Neutrophil (primary cell): Measurements from ENCODE around the gene TSPAN16.

Source experiments
- H3K27ac ChIP-seq: fragments of 200-600 bp; sonication (generic); 2 replicates; pipeline ENCODE4 v1.5.1; 2016; ENCODE audit warnings: mild to moderate bottlenecking, moderate library complexity
- H3K27me3 ChIP-seq: fragments of 200-600 bp; sonication (generic); 2 replicates; pipeline ENCODE4 v1.6.0; 2016; ENCODE audit warnings: mild to moderate bottlenecking
- H3K36me3 ChIP-seq: fragments of 200-600 bp; sonication (generic); 2 replicates; pipeline ENCODE4 v1.5.1; 2017
- H3K4me1 ChIP-seq, 2 experiments: fragments of 200-600 bp in 1 of 2; sonication (generic) in 1 of 2; 1 replicate in 1 of 2; 2 replicates in 1 of 2; pipeline versions ENCODE4 v1.5.1 to v1.6.1; 2013 to 2016; ENCODE audit warnings: low read depth in 1 of 2, low read length in 1 of 2, mild to moderate bottlenecking in 1 of 2, moderate library complexity in 1 of 2; ENCODE audit not compliant: control insufficient read depth in 1 of 2, insufficient read depth in 1 of 2
- H3K4me3 ChIP-seq, 2 experiments: fragments of 200-600 bp in 1 of 2; sonication (generic) in 1 of 2; 1 replicate in 1 of 2; 2 replicates in 1 of 2; pipeline ENCODE4 v1.5.1; 2013 to 2016; ENCODE audit warnings: low read depth in 1 of 2, low read length in 1 of 2, mild to moderate bottlenecking in 1 of 2, moderate library complexity in 1 of 2
- H3K9me3 ChIP-seq: fragments of 200-600 bp; sonication (generic); 2 replicates; pipeline ENCODE4 v1.5.1; 2016
- CTCF ChIP-seq: fragments of 200-600 bp; sonication (generic); IDR thresholded peaks from 2 replicates; pipeline ENCODE4 v1.5.1; 2016; ENCODE audit warnings: antibody characterized with exemption

The TSPAN16 gene

GRCh38 chr19:11269408-11269807, 26.6 kb upstream of the TSPAN16 start:
- Histone ChIP-seq H3K27ac (no peak overlapping the region), H3K9me3 (no peaks in the 10 kb centered on the region), H3K4me3 (no peak overlapping the region), H3K27me3 (peaks cover 81% of the 10 kb centered on the region), H3K36me3 (no peaks in the 10 kb centered on the region), H3K4me1 (no peaks in the 10 kb centered on the region)
- TF ChIP-seq CTCF: no peak

- TF ChIP-seq CTCF: no peak
Measured at GRCh38 chr19:11273296-11273695, 22.7 kb upstream of the TSPAN16 start.

GRCh38 chr19:11273989-11274388, 22.0 kb upstream of the TSPAN16 start:
- Histone ChIP-seq H3K9me3 (no peaks in the 10 kb centered on the region), H3K27me3 (peaks cover 76% of the 10 kb centered on the region), H3K36me3 (no peaks in the 10 kb centered on the region), H3K4me1 (no peaks in the 10 kb centered on the region), H3K4me3 (no peak overlapping the region), H3K27ac (no peak overlapping the region)
- no peak for TF ChIP-seq CTCF

More at GRCh38 chr19:11273296-11273695, 22.7 kb upstream of the TSPAN16 start:
- Histone ChIP-seq H3K27ac (no peak overlapping the region), H3K9me3 (no peaks in the 10 kb centered on the region), H3K4me1 (no peaks in the 10 kb centered on the region), H3K36me3 (no peaks in the 10 kb centered on the region), H3K4me3 (no peak overlapping the region), H3K27me3 (peaks cover 77% of the 10 kb centered on the region)

GRCh38 chr19:11274533-11275086, 21.4 kb upstream of the TSPAN16 start:
- Histone ChIP-seq H3K4me3 (no peak overlapping the region), H3K27ac (no peak overlapping the region), H3K4me1 (peaks cover 2 to 3% of the 10 kb centered on the region in 2 experiments), H3K36me3 (no peaks in the 10 kb centered on the region), H3K27me3 (peaks cover 72% of the 10 kb centered on the region), H3K9me3 (no peaks in the 10 kb centered on the region)
- no peak for TF ChIP-seq CTCF

GRCh38 chr19:11278670-11279069, 17.3 kb upstream of the TSPAN16 start:
- H3K27me3 ChIP-seq: peaks cover 77% of the 10 kb centered on the region
- H3K36me3 ChIP-seq: no peaks in the 10 kb centered on the region
- H3K9me3 ChIP-seq: no peaks in the 10 kb centered on the region
- H3K27ac ChIP-seq: no peak overlapping the region
- H3K4me3 ChIP-seq: no peak overlapping the region
- H3K4me1 ChIP-seq: peaks cover 9 to 11% of the 10 kb centered on the region in 2 experiments
- no peak for TF ChIP-seq CTCF
